Esophagus muscularis mucosa (tissue), 3 donors: ENCODE results near the gene CDC6.

Source experiments
- POLR2A ChIP-seq: fragments of 450-650 bp; IDR thresholded peaks from one replicate; pipeline ENCODE4 v1.6.1; 2017; ENCODE audit warnings: antibody characterized with exemption, moderate library complexity, mild to moderate bottlenecking, low read depth
- POLR2AphosphoS5 ChIP-seq, 2 donors: sonication (generic); formaldehyde crosslinking; IDR thresholded peaks; one replicate each; pipeline ENCODE4 v1.6.1; 2017; ENCODE audit warnings: antibody characterized with exemption in 2 of 2
- TF ChIP-seq, protein P1 (sequence below), 3 experiments: fragments of 200-600 bp in 2 of 3; fragments of 450-650 bp in 1 of 3; sonication (generic) in 2 of 3; IDR thresholded peaks; one replicate each; pipeline ENCODE4 v1.5.1; 2017 to 2019; ENCODE audit warnings: antibody characterized with exemption in 3 of 3, mild to moderate bottlenecking in 2 of 3, moderate library complexity in 1 of 3

DNA sequence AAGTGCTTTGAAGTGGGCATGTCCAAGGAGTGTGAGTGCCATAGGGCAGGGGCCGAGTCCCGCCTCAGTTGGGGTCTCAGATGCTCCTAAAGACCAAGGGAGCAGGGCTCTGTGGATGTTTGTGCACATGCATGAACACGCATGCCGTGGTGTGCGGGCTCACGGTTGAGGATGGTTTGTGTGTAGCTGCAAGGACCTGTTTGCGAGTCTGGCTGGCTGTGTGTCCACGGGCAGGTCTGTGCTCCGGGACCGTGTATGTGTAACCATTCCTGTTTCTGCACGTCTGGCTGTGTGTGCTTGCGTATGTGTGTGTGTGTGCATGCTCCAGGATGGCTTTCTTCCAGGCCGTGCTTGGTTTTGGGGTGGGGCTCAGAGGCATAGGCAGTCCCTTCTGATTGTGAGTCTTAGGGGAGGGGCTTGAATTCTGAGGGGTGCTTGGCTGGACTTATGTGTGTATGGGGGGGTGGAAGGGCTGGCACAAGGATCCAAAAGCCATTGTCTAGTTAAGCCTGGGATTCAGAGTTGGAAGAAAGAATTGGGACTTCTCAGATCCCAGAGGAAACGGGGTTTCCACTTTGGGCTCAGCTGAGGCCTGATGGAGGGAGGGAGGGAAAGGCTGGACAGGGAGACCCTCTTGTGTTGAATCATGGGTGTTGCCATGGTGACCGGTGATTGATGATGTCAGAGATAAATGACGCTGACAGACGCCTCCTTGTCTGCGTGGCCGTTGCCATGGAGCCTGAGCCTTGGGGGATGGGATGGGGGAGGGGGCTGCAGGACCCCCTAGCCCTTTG lies 62.4 kb downstream of the CDC6 start:
- TF ChIP-seq, protein P1, sequence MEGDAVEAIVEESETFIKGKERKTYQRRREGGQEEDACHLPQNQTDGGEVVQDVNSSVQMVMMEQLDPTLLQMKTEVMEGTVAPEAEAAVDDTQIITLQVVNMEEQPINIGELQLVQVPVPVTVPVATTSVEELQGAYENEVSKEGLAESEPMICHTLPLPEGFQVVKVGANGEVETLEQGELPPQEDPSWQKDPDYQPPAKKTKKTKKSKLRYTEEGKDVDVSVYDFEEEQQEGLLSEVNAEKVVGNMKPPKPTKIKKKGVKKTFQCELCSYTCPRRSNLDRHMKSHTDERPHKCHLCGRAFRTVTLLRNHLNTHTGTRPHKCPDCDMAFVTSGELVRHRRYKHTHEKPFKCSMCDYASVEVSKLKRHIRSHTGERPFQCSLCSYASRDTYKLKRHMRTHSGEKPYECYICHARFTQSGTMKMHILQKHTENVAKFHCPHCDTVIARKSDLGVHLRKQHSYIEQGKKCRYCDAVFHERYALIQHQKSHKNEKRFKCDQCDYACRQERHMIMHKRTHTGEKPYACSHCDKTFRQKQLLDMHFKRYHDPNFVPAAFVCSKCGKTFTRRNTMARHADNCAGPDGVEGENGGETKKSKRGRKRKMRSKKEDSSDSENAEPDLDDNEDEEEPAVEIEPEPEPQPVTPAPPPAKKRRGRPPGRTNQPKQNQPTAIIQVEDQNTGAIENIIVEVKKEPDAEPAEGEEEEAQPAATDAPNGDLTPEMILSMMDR (IDR thresholded peaks at IDR 0.05) = no peak
- TF ChIP-seq POLR2A (no peak), POLR2AphosphoS5 (IDR thresholded peaks at IDR 0.05) (peak in 1 of 2 donors; percentile 2)
